Adrenal gland (tissue), 5 donors: ENCODE measurements around the gene HLA-DQA1.

ENCODE experiments used
- POLR2A ChIP-seq, 2 donors: fragments of 450-650 bp; IDR thresholded peaks; one replicate each; pipeline ENCODE4 v1.6.1; 2017; ENCODE audit warnings: antibody characterized with exemption in 2 of 2, mild to moderate bottlenecking in 2 of 2, moderate library complexity in 1 of 2
- TF ChIP-seq, protein P1 (sequence below), 6 experiments: fragments of 450-650 bp in 4 of 6; fragments of 200-600 bp in 2 of 6; sonication (generic) in 1 of 6; IDR thresholded peaks; 1 replicate in 5 of 6; 2 replicates in 1 of 6; pipeline versions ENCODE4 v1.5.1 to v1.8.0; 2016 to 2021; ENCODE audit warnings: antibody characterized with exemption in 6 of 6, mild to moderate bottlenecking in 2 of 6, moderate library complexity in 1 of 6
- donor health status: DM: no; HTN: no; CAD: no.

DNA sequence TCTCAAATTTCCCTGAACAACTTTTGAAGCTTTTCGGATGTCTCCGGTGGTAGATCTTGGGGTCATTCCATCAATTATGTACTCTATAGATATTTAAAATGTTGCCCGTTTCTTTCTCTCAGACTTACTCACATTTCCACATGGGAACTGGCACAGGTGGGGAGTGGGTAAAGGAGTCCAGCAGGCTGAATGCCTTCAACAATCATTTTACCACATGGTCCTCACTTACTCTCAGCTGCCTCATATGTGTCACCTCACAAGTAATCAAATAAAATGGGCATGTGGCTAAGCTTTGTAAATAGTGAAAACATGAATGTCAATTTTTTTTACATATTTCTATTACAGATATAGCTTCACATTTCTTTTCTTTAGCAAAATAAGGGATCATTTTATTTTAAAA lies 677 bp downstream of the HLA-DQA1 start:
- TF ChIP-seq, protein P1, sequence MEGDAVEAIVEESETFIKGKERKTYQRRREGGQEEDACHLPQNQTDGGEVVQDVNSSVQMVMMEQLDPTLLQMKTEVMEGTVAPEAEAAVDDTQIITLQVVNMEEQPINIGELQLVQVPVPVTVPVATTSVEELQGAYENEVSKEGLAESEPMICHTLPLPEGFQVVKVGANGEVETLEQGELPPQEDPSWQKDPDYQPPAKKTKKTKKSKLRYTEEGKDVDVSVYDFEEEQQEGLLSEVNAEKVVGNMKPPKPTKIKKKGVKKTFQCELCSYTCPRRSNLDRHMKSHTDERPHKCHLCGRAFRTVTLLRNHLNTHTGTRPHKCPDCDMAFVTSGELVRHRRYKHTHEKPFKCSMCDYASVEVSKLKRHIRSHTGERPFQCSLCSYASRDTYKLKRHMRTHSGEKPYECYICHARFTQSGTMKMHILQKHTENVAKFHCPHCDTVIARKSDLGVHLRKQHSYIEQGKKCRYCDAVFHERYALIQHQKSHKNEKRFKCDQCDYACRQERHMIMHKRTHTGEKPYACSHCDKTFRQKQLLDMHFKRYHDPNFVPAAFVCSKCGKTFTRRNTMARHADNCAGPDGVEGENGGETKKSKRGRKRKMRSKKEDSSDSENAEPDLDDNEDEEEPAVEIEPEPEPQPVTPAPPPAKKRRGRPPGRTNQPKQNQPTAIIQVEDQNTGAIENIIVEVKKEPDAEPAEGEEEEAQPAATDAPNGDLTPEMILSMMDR (IDR thresholded peaks at IDR 0.05): no peak
- TF ChIP-seq POLR2A (IDR thresholded peaks at IDR 0.05): no peak
